ENCODE measurements around the gene PDE12. TPM values are rescaled to one million over a fixed set of nuclear protein-coding genes. Genes with fewer than 3 reads are reported as not detected.

Gene PDE12
- total and polyA plus RNA-seq, 2 of the 13 experiments (the other 11 are each of a cell fraction or from before 2014, with no cell fraction given) = 9.0 to 17.8 TPM

- TF ChIP-seq ZNF615 (CRISPR knock-in tag; IDR thresholded peaks at IDR 0.05; ENCODE audit: borderline replicate concordance) = peak; percentile 51; the same call in 1 of the 2 replicates
- TF ChIP-seq HNRNPLL (IDR thresholded peaks at IDR 0.05; ENCODE audit: low read depth, low read length, poor library complexity, severe bottlenecking) = peak; percentile 75
- no peak; the same call in 1 of the 2 replicates for TF ChIP-seq ZNF782 (CRISPR knock-in tag; IDR thresholded peaks at IDR 0.05; ENCODE audit: borderline replicate concordance)
- TF ChIP-seq KLF6 (CRISPR knock-in tag; IDR thresholded peaks at IDR 0.05) = peak; percentile 56; the same call in 1 of the 2 replicates
- TF ChIP-seq ZNF337 (CRISPR knock-in tag; IDR thresholded peaks at IDR 0.05; ENCODE audit: borderline replicate concordance, low read depth) = peak; percentile 46; the same call in 1 of the 2 replicates
- no peak for TF ChIP-seq U2AF2 (IDR thresholded peaks at IDR 0.05; ENCODE audit: low read depth, low read length)
- TF ChIP-seq ZBTB21 (CRISPR knock-in tag; IDR thresholded peaks at IDR 0.05) = peak; percentile 96
- TF ChIP-seq TSC22D2 (CRISPR knock-in tag; IDR thresholded peaks at IDR 0.05; ENCODE audit: borderline replicate concordance) = peak; percentile 63; the same call in 1 of the 2 replicates
- TF ChIP-seq MEF2D (CRISPR knock-in tag; IDR thresholded peaks at IDR 0.05) = peak; percentile 66; the same call in 1 of the 2 replicates
- peak; percentile 85 for TF ChIP-seq TBX2 (CRISPR knock-in tag; IDR thresholded peaks at IDR 0.05; ENCODE audit: borderline replicate concordance)
- TF ChIP-seq, protein P1, sequence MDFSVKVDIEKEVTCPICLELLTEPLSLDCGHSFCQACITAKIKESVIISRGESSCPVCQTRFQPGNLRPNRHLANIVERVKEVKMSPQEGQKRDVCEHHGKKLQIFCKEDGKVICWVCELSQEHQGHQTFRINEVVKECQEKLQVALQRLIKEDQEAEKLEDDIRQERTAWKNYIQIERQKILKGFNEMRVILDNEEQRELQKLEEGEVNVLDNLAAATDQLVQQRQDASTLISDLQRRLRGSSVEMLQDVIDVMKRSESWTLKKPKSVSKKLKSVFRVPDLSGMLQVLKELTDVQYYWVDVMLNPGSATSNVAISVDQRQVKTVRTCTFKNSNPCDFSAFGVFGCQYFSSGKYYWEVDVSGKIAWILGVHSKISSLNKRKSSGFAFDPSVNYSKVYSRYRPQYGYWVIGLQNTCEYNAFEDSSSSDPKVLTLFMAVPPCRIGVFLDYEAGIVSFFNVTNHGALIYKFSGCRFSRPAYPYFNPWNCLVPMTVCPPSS (IDR thresholded peaks at IDR 0.05) = no peak
- peak; percentile 71; the same call in 1 of the 2 replicates for TF ChIP-seq KDM5B (CRISPR knock-in tag; IDR thresholded peaks at IDR 0.05; ENCODE audit: borderline replicate concordance)
- TF ChIP-seq NFYB (CRISPR knock-in tag; IDR thresholded peaks at IDR 0.05) = peak; percentile 90
- TF ChIP-seq MED1 (CRISPR knock-in tag; IDR thresholded peaks at IDR 0.05) = peak; percentile 75
- peak; percentile 68; the same call in 1 of the 2 replicates for TF ChIP-seq ESRRA (CRISPR knock-in tag; IDR thresholded peaks at IDR 0.05; ENCODE audit: low read depth)
- peak; percentile 95 for TF ChIP-seq POGZ (CRISPR knock-in tag; IDR thresholded peaks at IDR 0.05)
- peak; percentile 92; the same call in 1 of the 2 replicates for TF ChIP-seq ZFP91 (CRISPR knock-in tag; IDR thresholded peaks at IDR 0.05; ENCODE audit: borderline replicate concordance)
- TF ChIP-seq ZNF552 (CRISPR knock-in tag; IDR thresholded peaks at IDR 0.05; ENCODE audit: borderline replicate concordance) = peak; percentile 68
- TF ChIP-seq FOSL2 (CRISPR knock-in tag; IDR thresholded peaks at IDR 0.05) = peak; percentile 78
- peak; percentile 50; the same call in 1 of the 2 replicates for TF ChIP-seq MIXL1 (CRISPR knock-in tag; IDR thresholded peaks at IDR 0.05)
- no peak for TF ChIP-seq LCORL (IDR thresholded peaks at IDR 0.05)
- peak; percentile 55; the same call in 1 of the 2 replicates for TF ChIP-seq LCORL (CRISPR knock-in tag; IDR thresholded peaks at IDR 0.05)
- TF ChIP-seq, protein P2, sequence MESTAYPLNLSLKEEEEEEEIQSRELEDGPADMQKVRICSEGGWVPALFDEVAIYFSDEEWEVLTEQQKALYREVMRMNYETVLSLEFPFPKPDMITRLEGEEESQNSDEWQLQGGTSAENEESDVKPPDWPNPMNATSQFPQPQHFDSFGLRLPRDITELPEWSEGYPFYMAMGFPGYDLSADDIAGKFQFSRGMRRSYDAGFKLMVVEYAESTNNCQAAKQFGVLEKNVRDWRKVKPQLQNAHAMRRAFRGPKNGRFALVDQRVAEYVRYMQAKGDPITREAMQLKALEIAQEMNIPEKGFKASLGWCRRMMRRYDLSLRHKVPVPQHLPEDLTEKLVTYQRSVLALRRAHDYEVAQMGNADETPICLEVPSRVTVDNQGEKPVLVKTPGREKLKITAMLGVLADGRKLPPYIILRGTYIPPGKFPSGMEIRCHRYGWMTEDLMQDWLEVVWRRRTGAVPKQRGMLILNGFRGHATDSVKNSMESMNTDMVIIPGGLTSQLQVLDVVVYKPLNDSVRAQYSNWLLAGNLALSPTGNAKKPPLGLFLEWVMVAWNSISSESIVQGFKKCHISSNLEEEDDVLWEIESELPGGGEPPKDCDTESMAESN (CRISPR knock-in tag; conservative IDR thresholded peaks at IDR 0.05) = peak; percentile 79
- peak; percentile 89; the same call in 1 of the 2 replicates for TF ChIP-seq REL (CRISPR knock-in tag; conservative IDR thresholded peaks at IDR 0.05)
- TF ChIP-seq ZNF24 (IDR thresholded peaks at IDR 0.05) = peak; percentile 60; the same call in 1 of the 2 replicates
- TF ChIP-seq GATA4 (IDR thresholded peaks at IDR 0.05; ENCODE audit: borderline replicate concordance, low read depth) = peak; percentile 42; the same call in 1 of the 2 replicates
- peak; percentile 88 for TF ChIP-seq TGIF2 (CRISPR knock-in tag; IDR thresholded peaks at IDR 0.05)
Measured at GRCh38 chr3:57597127-57597923, 41.3 kb downstream of the PDE12 start, which contains the start of gene ARF4 (continued).

Measured in HepG2 (cell line).